ENCODE results near the gene ZBTB39. TPM values are rescaled to one million over a fixed set of nuclear protein-coding genes. Genes with fewer than 3 reads are reported as not detected.

Gene ZBTB39
- total and polyA plus RNA-seq, 2 of the 13 experiments (the other 11 are each of a cell fraction or from before 2014, with no cell fraction given): 6.5 to 6.9 TPM

- TF ChIP-seq ZNF142 (CRISPR knock-in tag; IDR thresholded peaks at IDR 0.05) (peak; percentile 57; the same call in 1 of the 2 replicates), RBFOX2 (IDR thresholded peaks at IDR 0.05; ENCODE audit: low read depth, low read length) (peak; percentile 78), SRY (CRISPR knock-in tag; IDR thresholded peaks at IDR 0.05) (no peak; the same call in 1 of the 2 replicates), TCF12 (IDR thresholded peaks at IDR 0.05) (no peak), TCF12 (CRISPR knock-in tag; IDR thresholded peaks at IDR 0.05) (0 out of 2 replicates have a peak, but pooled peaks have one; percentile 35), THAP8 (CRISPR knock-in tag; IDR thresholded peaks at IDR 0.05; ENCODE audit: borderline replicate concordance) (no peak), AGO2 (optimal IDR thresholded peaks at IDR 0.05; ENCODE audit: low read depth, low read length) (peak; percentile 35), GABPA (IDR thresholded peaks at IDR 0.05; ENCODE audit: low read depth, low read length) (peak; percentile 53), GABPA (CRISPR knock-in tag; IDR thresholded peaks at IDR 0.05; ENCODE audit: low read depth) (no peak), FOXA1 (IDR thresholded peaks at IDR 0.05) (no peak), FOXA1 (CRISPR knock-in tag; IDR thresholded peaks at IDR 0.05) (no peak), TFDP2 (CRISPR knock-in tag; IDR thresholded peaks at IDR 0.05) (no peak), MAX (IDR thresholded peaks at IDR 0.05) (peak; percentile 31; the same call in 1 of the 2 replicates), KLF12 (CRISPR knock-in tag; IDR thresholded peaks at IDR 0.05; ENCODE audit: borderline replicate concordance) (0 out of 2 replicates have a peak, but pooled peaks have one; percentile 29), ZGPAT (CRISPR knock-in tag; IDR thresholded peaks at IDR 0.05) (0 out of 2 replicates have a peak, but pooled peaks have one; percentile 17), ZNF263 (CRISPR knock-in tag; IDR thresholded peaks at IDR 0.05) (no peak), TAF1 (CRISPR knock-in tag; IDR thresholded peaks at IDR 0.05) (0 out of 2 replicates have a peak, but pooled peaks have one; percentile 15), UBTF (CRISPR knock-in tag; IDR thresholded peaks at IDR 0.05) (peak; percentile 67; the same call in 1 of the 2 replicates)
Observed at GRCh38 chr12:57005980-57006808, at the start of gene ZBTB39 (continued).
